ENCODE results near the gene FGFBP1. TPM values are rescaled to one million over a fixed set of nuclear protein-coding genes. Genes with fewer than 3 reads are reported as not detected.

The FGFBP1 gene
- total RNA-seq, 1 experiment from 2014 or later, result not detected

DNA sequence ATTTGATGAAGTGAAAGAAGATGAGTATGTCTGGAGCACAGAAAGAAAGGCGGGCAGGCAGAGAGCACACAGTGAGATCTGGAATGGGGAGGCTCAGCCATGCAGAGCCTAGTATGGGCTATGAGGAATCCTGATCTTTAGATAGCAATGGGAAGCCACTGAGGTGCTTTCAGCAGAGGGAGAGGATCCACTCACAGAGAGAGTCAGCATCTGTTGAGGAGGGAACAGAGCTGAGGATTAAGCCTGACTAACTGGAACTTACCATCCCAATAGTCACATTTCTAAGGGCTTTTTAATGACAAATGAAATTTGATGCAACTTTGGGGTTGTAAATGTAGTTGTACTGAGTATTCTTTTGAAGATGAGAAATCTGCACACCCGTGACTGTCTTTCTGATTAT, 45.1 kb upstream of the FGFBP1 start:
- H2BK5ac ChIP-seq (ENCODE audit: insufficient read length, low read length), result no peak overlapping the region
- H3K56ac ChIP-seq (ENCODE audit: insufficient read length, low read depth, low read length), result no peak overlapping the region
- no peak overlapping the region for H3K18ac ChIP-seq (ENCODE audit: insufficient read length, low read depth, low read length)
- H3K9ac ChIP-seq (ENCODE audit: extremely low read depth, insufficient read length, low read length), result no peak overlapping the region
- H2AFZ ChIP-seq (ENCODE audit: low read length), result no peak overlapping the region
- no peak overlapping the region for H3K23ac ChIP-seq (ENCODE audit: insufficient read length, low read depth, low read length)
- no peak overlapping the region for H3K4ac ChIP-seq (ENCODE audit: low read depth, low read length)
- no peak for DNase-seq
- Mint-ChIP-seq H3K27ac (peak overlapping the region in 2 of 3 experiments; percentile 65 to 73; a peak in 3 of 7 replicates), H3K4me1 (peaks cover 9 to 17% of the 10 kb centered on the region in 2 experiments; a peak in 3 of 4 replicates), H3K9me3 (peaks cover 0 to 3% of the 10 kb centered on the region in 2 experiments; a peak in 2 of 5 replicates), H3K27me3 (ENCODE audit: low read depth) (no peaks in the 10 kb centered on the region), H3K36me3 (ENCODE audit: insufficient read depth in 1 of 3, low read depth in 3 of 3) (peaks cover 61 to 87% (median 85%) of the 10 kb centered on the region in 3 experiments), H3K4me3 (no peak overlapping the region)
- no peaks in the 10 kb centered on the region for H3K79me2 ChIP-seq (ENCODE audit: insufficient read depth, low read length)
- no peak overlapping the region for H4K91ac ChIP-seq (ENCODE audit: insufficient read length, low read depth, low read length)
- H3K9me3 ChIP-seq (ENCODE audit: control insufficient read depth, low read depth, low read length), result peaks cover 5% of the 10 kb centered on the region
- H3T11ph ChIP-seq (ENCODE audit: low read length), result no peak overlapping the region
- H3K23me2 ChIP-seq (ENCODE audit: insufficient read length, low read depth, low read length, poor library complexity, severe bottlenecking), result no peaks in the 10 kb centered on the region
- H2BK15ac ChIP-seq (ENCODE audit: low read depth, low read length), result no peak overlapping the region
- no peaks in the 10 kb centered on the region for H3K27me3 ChIP-seq (ENCODE audit: insufficient read depth, low read length)
- H3K4me1 ChIP-seq (ENCODE audit: insufficient read depth, low read length), result no peaks in the 10 kb centered on the region
- H2AK5ac ChIP-seq (ENCODE audit: insufficient read length, low read length), result no peak overlapping the region
- H2BK12ac ChIP-seq (ENCODE audit: insufficient read length, low read depth, low read length), result no peak overlapping the region
- TF ChIP-seq, protein P1, sequence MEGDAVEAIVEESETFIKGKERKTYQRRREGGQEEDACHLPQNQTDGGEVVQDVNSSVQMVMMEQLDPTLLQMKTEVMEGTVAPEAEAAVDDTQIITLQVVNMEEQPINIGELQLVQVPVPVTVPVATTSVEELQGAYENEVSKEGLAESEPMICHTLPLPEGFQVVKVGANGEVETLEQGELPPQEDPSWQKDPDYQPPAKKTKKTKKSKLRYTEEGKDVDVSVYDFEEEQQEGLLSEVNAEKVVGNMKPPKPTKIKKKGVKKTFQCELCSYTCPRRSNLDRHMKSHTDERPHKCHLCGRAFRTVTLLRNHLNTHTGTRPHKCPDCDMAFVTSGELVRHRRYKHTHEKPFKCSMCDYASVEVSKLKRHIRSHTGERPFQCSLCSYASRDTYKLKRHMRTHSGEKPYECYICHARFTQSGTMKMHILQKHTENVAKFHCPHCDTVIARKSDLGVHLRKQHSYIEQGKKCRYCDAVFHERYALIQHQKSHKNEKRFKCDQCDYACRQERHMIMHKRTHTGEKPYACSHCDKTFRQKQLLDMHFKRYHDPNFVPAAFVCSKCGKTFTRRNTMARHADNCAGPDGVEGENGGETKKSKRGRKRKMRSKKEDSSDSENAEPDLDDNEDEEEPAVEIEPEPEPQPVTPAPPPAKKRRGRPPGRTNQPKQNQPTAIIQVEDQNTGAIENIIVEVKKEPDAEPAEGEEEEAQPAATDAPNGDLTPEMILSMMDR (conservative IDR thresholded peaks at IDR 0.05), result no peak
- no peak overlapping the region for H2BK120ac ChIP-seq (ENCODE audit: low read depth, low read length, poor library complexity, severe bottlenecking)
- H3K27ac ChIP-seq (ENCODE audit: insufficient read length, low read depth, low read length), result no peak overlapping the region
- WGBS (ENCODE audit: extremely low coverage, insufficient read length, low lambda C conversion rate), result no CpG with 5 or more reads among the region's 2 CpGs
- H4K20me1 ChIP-seq (ENCODE audit: control insufficient read depth, insufficient read depth, insufficient read length), result no peaks in the 10 kb centered on the region
- H4K5ac ChIP-seq (ENCODE audit: insufficient read length, low read depth, low read length), result no peak overlapping the region
- no peak overlapping the region for H3K4me2 ChIP-seq (ENCODE audit: insufficient read depth, insufficient read length, low read length)
- H3K79me1 ChIP-seq (ENCODE audit: insufficient read depth, low read depth, low read length, poor library complexity, severe bottlenecking), result no peaks in the 10 kb centered on the region
- no peak overlapping the region for H3K14ac ChIP-seq (ENCODE audit: insufficient read depth, low read length)
- no peak overlapping the region for H2BK20ac ChIP-seq (ENCODE audit: low read depth, low read length, poor library complexity, severe bottlenecking)
- H4K8ac ChIP-seq (replicated peaks; ENCODE audit: insufficient read length, low read depth, low read length), result no peak overlapping the region
